GM19395 (cell line): ENCODE results near the gene CROT.

Experiments used
- ATAC-seq: cut with Tn5 transposase; IDR thresholded peaks from one replicate; pipeline ENCODE4 v1.9.1; 2021; ENCODE audit warnings: mild to moderate bottlenecking, moderate library complexity; ENCODE audit not compliant: unreplicated experiment

CROT gene

GRCh38 chr7:87341441-87341840 is 4.0 kb upstream of the CROT start:
- no peak for ATAC-seq

- ATAC-seq = no peak
Measured at GRCh38 chr7:87342231-87342630, 3.2 kb upstream of the CROT start.

GRCh38 chr7:87344446-87344845 is 1.0 kb upstream of the CROT start:
- no peak for ATAC-seq

GRCh38 chr7:87345962-87346371 is 503 bp downstream of the CROT start:
- ATAC-seq = peak; percentile 9

GRCh38 chr7:87347207-87347606 is 1.7 kb downstream of the CROT start:
- ATAC-seq = no peak

- no peak for ATAC-seq
Measured at GRCh38 chr7:87347664-87348063, 2.2 kb downstream of the CROT start.

- no peak for ATAC-seq
Measured at GRCh38 chr7:87354749-87355148, 9.3 kb downstream of the CROT start.

GRCh38 chr7:87356448-87356847 is 11.0 kb downstream of the CROT start:
- ATAC-seq = no peak

- no peak for ATAC-seq
Measured at GRCh38 chr7:87359366-87359765, 13.9 kb downstream of the CROT start.

- ATAC-seq = no peak
Measured at GRCh38 chr7:87361320-87361719, 15.9 kb downstream of the CROT start.

- no peak for ATAC-seq
Measured at GRCh38 chr7:87363342-87363741, 17.9 kb downstream of the CROT start.

- no peak for ATAC-seq
Measured at GRCh38 chr7:87364246-87364645, 18.8 kb downstream of the CROT start.

GRCh38 chr7:87369216-87369615 is 23.8 kb downstream of the CROT start:
- peak; percentile 79 for ATAC-seq

GRCh38 chr7:87370660-87371180 is 25.3 kb downstream of the CROT start:
- ATAC-seq = no peak

GRCh38 chr7:87375662-87376435 is 30.4 kb downstream of the CROT start:
- ATAC-seq = no peak

- ATAC-seq = no peak
Measured at GRCh38 chr7:87380905-87381304, 35.4 kb downstream of the CROT start.

- no peak for ATAC-seq
Measured at GRCh38 chr7:87391020-87391701, 45.7 kb downstream of the CROT start.

GRCh38 chr7:87395442-87396020 is 50.1 kb downstream of the CROT start:
- no peak for ATAC-seq

- ATAC-seq = no peak
Measured at GRCh38 chr7:87398446-87398845, 53.0 kb downstream of the CROT start.

GRCh38 chr7:87404674-87405073 is 59.2 kb downstream of the CROT start:
- no peak for ATAC-seq

GRCh38 chr7:87411186-87411585 is 65.7 kb downstream of the CROT start:
- ATAC-seq = no peak

GRCh38 chr7:87413029-87413428 is 67.6 kb downstream of the CROT start:
- no peak for ATAC-seq
